HEK293 (cell line): ENCODE data around the gene ADAMTSL3.

Experiments used
- CTCF ChIA-PET: fragments of 350-600 bp; formaldehyde crosslinking; extraction: SDS; loops from one replicate; lab custom pipeline; 2021; ENCODE audit warnings: antibody characterized with exemption; lab: Yijun Ruan, JAX
- POLR2A ChIA-PET: fragments of 300-600 bp; formaldehyde crosslinking; extraction: SDS; loops from one replicate; lab custom pipeline; 2020; ENCODE audit warnings: antibody characterized with exemption, inconsistent platforms; lab: Yijun Ruan, JAX
- H3K27ac ChIP-seq: fragments of 200-500 bp; sonication (Bioruptor generic); 2 replicates; pipeline ENCODE4 v1.5.1; 2014; ENCODE audit warnings: low read depth, low read length, control low read depth, inconsistent platforms; ENCODE audit errors: extremely low read depth
- H3K36me3 ChIP-seq, 2 experiments: fragments of 200-500 bp in 1 of 2; sonication (Bioruptor generic) in 1 of 2; 1 replicate in 1 of 2; 2 replicates in 1 of 2; pipeline ENCODE4 v1.5.1; 2014 to 2017; ENCODE audit warnings: inconsistent platforms in 2 of 2, low read length in 2 of 2; ENCODE audit not compliant: control insufficient read depth in 2 of 2, insufficient read depth in 1 of 2
- H3K4me1 ChIP-seq: fragments of 200-500 bp; sonication (Bioruptor generic); 2 replicates; pipeline ENCODE4 v1.5.1; 2014; ENCODE audit warnings: mild to moderate bottlenecking, low read length, inconsistent platforms; ENCODE audit not compliant: control insufficient read depth, insufficient read depth
- H3K4me3 ChIP-seq: 2 replicates; pipeline ENCODE4 v1.5.1; 2011; ENCODE audit warnings: low read depth, mild to moderate bottlenecking, control low read depth, low read length, moderate library complexity
- H3K9me3 ChIP-seq: fragments of 200-500 bp; sonication (Bioruptor generic); 2 replicates; pipeline ENCODE4 v1.5.1; 2014; ENCODE audit warnings: low read depth, low read length, inconsistent platforms; ENCODE audit not compliant: control insufficient read depth, insufficient read depth
- GLIS1 ChIP-seq: fragments of 450-650 bp; formaldehyde crosslinking; IDR thresholded peaks from 2 replicates; pipeline ENCODE4 v1.5.1; 2016; ENCODE audit warnings: missing biosample characterization, missing genetic modification characterization
- HOXD13 ChIP-seq: sonication (generic); formaldehyde crosslinking; IDR thresholded peaks from 2 replicates; pipeline ENCODE4 v1.8.0; 2022; ENCODE audit warnings: missing genetic modification reagents, borderline replicate concordance
- KLF16 ChIP-seq: fragments of 450-650 bp; formaldehyde crosslinking; IDR thresholded peaks from 2 replicates; pipeline ENCODE4 v1.5.1; 2017; ENCODE audit warnings: missing biosample characterization, missing genetic modification characterization
- OSR2 ChIP-seq: fragments of 450-650 bp; formaldehyde crosslinking; IDR thresholded peaks from 2 replicates; pipeline ENCODE4 v1.5.1; 2016; ENCODE audit warnings: missing biosample characterization, missing genetic modification characterization
- PRDM10 ChIP-seq: fragments of 450-650 bp; formaldehyde crosslinking; IDR thresholded peaks from 2 replicates; pipeline ENCODE4 v1.5.1; 2016; ENCODE audit warnings: missing biosample characterization, missing genetic modification characterization
- SCRT2 ChIP-seq: fragments of 450-650 bp; formaldehyde crosslinking; IDR thresholded peaks from 2 replicates; pipeline ENCODE4 v1.5.1; 2016; ENCODE audit warnings: missing biosample characterization, missing genetic modification characterization
- YY2 ChIP-seq: fragments of 450-650 bp; formaldehyde crosslinking; IDR thresholded peaks from 2 replicates; pipeline ENCODE4 v1.5.1; 2016; ENCODE audit warnings: missing biosample characterization, missing genetic modification characterization
- ZBTB20 ChIP-seq: fragments of 450-650 bp; formaldehyde crosslinking; IDR thresholded peaks from 2 replicates; pipeline ENCODE4 v1.5.1; 2016; ENCODE audit warnings: missing biosample characterization, missing genetic modification characterization
- ZBTB48 ChIP-seq: fragments of 450-650 bp; formaldehyde crosslinking; IDR thresholded peaks from 2 replicates; pipeline ENCODE4 v1.5.1; 2016; ENCODE audit warnings: missing biosample characterization, missing genetic modification characterization
- ZFP41 ChIP-seq: fragments of 450-650 bp; formaldehyde crosslinking; IDR thresholded peaks from 2 replicates; pipeline ENCODE4 v1.5.1; 2016; ENCODE audit warnings: missing biosample characterization, missing genetic modification characterization, borderline replicate concordance
- ZNF132 ChIP-seq: fragments of 450-650 bp; formaldehyde crosslinking; IDR thresholded peaks from 2 replicates; pipeline ENCODE4 v1.5.1; 2017; ENCODE audit warnings: missing biosample characterization, missing genetic modification characterization, borderline replicate concordance
- ZNF16 ChIP-seq: fragments of 450-650 bp; formaldehyde crosslinking; IDR thresholded peaks from 2 replicates; pipeline ENCODE4 v1.5.1; 2016; ENCODE audit warnings: low read depth, missing biosample characterization, missing genetic modification characterization
- ZNF211 ChIP-seq: fragments of 450-650 bp; formaldehyde crosslinking; IDR thresholded peaks from 2 replicates; pipeline ENCODE4 v1.5.1; 2016; ENCODE audit warnings: low read depth, missing biosample characterization, missing genetic modification characterization
- ZNF23 ChIP-seq: fragments of 450-650 bp; formaldehyde crosslinking; IDR thresholded peaks from 2 replicates; pipeline ENCODE4 v1.5.1; 2016; ENCODE audit warnings: missing biosample characterization, missing genetic modification characterization, borderline replicate concordance
- ZNF391 ChIP-seq: fragments of 450-650 bp; formaldehyde crosslinking; IDR thresholded peaks from 2 replicates; pipeline ENCODE4 v1.5.1; 2016; ENCODE audit warnings: low read depth, missing biosample characterization, missing genetic modification characterization, borderline replicate concordance
- ZNF621 ChIP-seq: fragments of 450-650 bp; formaldehyde crosslinking; IDR thresholded peaks from 2 replicates; pipeline ENCODE4 v1.5.1; 2017; ENCODE audit warnings: missing biosample characterization, missing genetic modification characterization
- ZNF692 ChIP-seq: fragments of 450-650 bp; formaldehyde crosslinking; IDR thresholded peaks from 2 replicates; pipeline ENCODE4 v1.5.1; 2016; ENCODE audit warnings: missing biosample characterization, missing genetic modification characterization
- ZNF747 ChIP-seq: fragments of 450-650 bp; formaldehyde crosslinking; IDR thresholded peaks from 2 replicates; pipeline ENCODE4 v1.5.1; 2016; ENCODE audit warnings: missing biosample characterization, missing genetic modification characterization
- ZNF830 ChIP-seq: fragments of 450-650 bp; IDR thresholded peaks from 2 replicates; pipeline ENCODE4 v1.5.0; 2018; ENCODE audit warnings: missing biosample characterization, missing genetic modification characterization, low read depth, mild to moderate bottlenecking, moderate library complexity
- TF ChIP-seq, protein P1 (sequence below): fragments of 450-650 bp; formaldehyde crosslinking; IDR thresholded peaks from 2 replicates; pipeline ENCODE4 v1.5.1; 2016; ENCODE audit warnings: missing biosample characterization, missing genetic modification characterization
- TF ChIP-seq, protein P2 (sequence below): fragments of 450-650 bp; formaldehyde crosslinking; IDR thresholded peaks from 2 replicates; pipeline ENCODE4 v1.5.1; 2016; ENCODE audit warnings: missing biosample characterization, missing genetic modification characterization

The ADAMTSL3 gene

DNA sequence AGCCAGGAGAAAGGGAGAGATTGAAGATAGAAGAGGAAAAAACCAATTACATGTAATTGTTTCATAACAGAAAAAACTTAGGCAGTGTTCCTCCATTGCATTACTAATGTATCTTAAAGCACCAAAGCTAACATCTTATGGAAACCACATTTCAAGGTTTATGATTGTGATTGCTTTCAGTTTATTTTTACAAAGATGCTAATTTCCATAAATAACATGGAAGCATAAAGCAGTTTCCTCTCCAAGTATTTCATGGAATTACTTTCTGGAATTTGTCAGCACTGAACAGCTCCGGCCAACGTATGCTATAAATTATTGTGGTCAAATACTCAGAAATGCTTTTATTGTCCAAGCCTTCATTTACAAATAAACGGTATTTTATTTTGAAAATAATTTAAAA lies 11.6 kb downstream of the ADAMTSL3 start:
- Histone ChIP-seq H3K36me3 (no peaks in the 10 kb centered on the region), H3K4me3 (no peak overlapping the region), H3K27ac (no peak overlapping the region), H3K9me3 (no peaks in the 10 kb centered on the region), H3K4me1 (no peaks in the 10 kb centered on the region)
- ChIA-PET CTCF (interaction anchor here (0.6 kb wide), 1 partner anchor 120 kb away, joined by 3 read pairs; no protein-coding TSS in a partner anchor), POLR2A (no interaction called here)
- TF ChIP-seq ZNF23 (tag by site-specific recombination): no peak
- no peak for TF ChIP-seq HOXD13
- no peak for TF ChIP-seq SCRT2 (tag by site-specific recombination)
- TF ChIP-seq, protein P1, sequence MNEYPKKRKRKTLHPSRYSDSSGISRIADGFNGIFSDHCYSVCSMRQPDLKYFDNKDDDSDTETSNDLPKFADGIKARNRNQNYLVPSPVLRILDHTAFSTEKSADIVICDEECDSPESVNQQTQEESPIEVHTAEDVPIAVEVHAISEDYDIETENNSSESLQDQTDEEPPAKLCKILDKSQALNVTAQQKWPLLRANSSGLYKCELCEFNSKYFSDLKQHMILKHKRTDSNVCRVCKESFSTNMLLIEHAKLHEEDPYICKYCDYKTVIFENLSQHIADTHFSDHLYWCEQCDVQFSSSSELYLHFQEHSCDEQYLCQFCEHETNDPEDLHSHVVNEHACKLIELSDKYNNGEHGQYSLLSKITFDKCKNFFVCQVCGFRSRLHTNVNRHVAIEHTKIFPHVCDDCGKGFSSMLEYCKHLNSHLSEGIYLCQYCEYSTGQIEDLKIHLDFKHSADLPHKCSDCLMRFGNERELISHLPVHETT (tag by site-specific recombination): no peak
- TF ChIP-seq GLIS1 (tag by site-specific recombination): no peak
- TF ChIP-seq, protein P2, sequence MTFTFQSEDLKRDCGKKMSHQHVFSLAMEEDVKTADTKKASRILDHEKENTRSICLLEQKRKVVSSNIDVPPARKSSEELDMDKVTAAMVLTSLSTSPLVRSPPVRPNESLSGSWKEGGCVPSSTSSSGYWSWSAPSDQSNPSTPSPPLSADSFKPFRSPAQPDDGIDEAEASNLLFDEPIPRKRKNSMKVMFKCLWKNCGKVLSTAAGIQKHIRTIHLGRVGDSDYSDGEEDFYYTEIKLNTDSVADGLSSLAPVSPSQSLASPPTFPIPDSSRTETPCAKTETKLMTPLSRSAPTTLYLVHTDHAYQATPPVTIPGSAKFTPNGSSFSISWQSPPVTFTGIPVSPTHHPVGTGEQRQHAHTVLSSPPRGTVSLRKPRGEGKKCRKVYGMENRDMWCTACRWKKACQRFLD: no peak
- no peak for TF ChIP-seq ZNF830 (tag by site-specific recombination)
- no peak for TF ChIP-seq ZNF747 (tag by site-specific recombination)
- no peak for TF ChIP-seq OSR2 (tag by site-specific recombination)
- no peak for TF ChIP-seq ZNF391 (tag by site-specific recombination)
- TF ChIP-seq ZFP41 (tag by site-specific recombination): no peak
- TF ChIP-seq ZBTB48: no peak
- TF ChIP-seq ZNF621: no peak
- TF ChIP-seq ZNF132 (tag by site-specific recombination): no peak

- peak; percentile 56; the same call in 1 of the 2 replicates for TF ChIP-seq PRDM10 (tag by site-specific recombination)
- TF ChIP-seq ZNF211 (tag by site-specific recombination): no peak
- TF ChIP-seq YY2 (tag by site-specific recombination): no peak
- no peak for TF ChIP-seq ZNF692
- TF ChIP-seq KLF16 (tag by site-specific recombination): no peak
- TF ChIP-seq ZBTB20 (tag by site-specific recombination): no peak
- TF ChIP-seq ZNF16: no peak
- Histone ChIP-seq H3K9me3 (no peaks in the 10 kb centered on the region), H3K4me1 (no peaks in the 10 kb centered on the region), H3K4me3 (no peak overlapping the region), H3K36me3 (no peaks in the 10 kb centered on the region), H3K27ac (no peak overlapping the region)
- ChIA-PET CTCF (interaction anchor here (0.5 kb wide), 1 partner anchor 364 kb away, joined by 3 read pairs; no protein-coding TSS in a partner anchor), POLR2A (no interaction called here)
These were observed 16.8 kb downstream of the ADAMTSL3 start for GRCh38 chr15:83670672-83671229.
